ENCODE results near the gene HBQ1. TPM values are rescaled to one million over a fixed set of nuclear protein-coding genes. Genes with fewer than 3 reads are reported as not detected.

Gene HBQ1
- total RNA-seq, 1 experiment from 2014 or later, result not detected

GRCh38 chr16:192686-193085 lies 12.4 kb downstream of the HBQ1 start:
- H3K9me3 ChIP-seq (ENCODE audit: control insufficient read depth in 1 of 2, insufficient read depth in 1 of 2, low read depth in 1 of 2, low read length in 2 of 2), result no peaks in the 10 kb centered on the region
- H3K9me2 ChIP-seq (ENCODE audit: insufficient read depth), result no peaks in the 10 kb centered on the region
- no TSS peak for BruUV-seq (replicated peaks)
- H3K4me2 ChIP-seq (ENCODE audit: low read length), result no peak overlapping the region
- RAD21 ChIA-PET (ENCODE audit: low non-redundant PET in 1 of 2, low total read pairs in 2 of 2, uncharacterized antibody in 2 of 2, unreplicated experiment in 2 of 2), result no interaction called here
- CTCF ChIA-PET, result no interaction called here
- POLR2A ChIA-PET, result no interaction called here
- DNase-seq (ENCODE audit: low read depth, low spot score) (no peak), ATAC-seq (no peak)
- no peaks in the 10 kb centered on the region for H3K4me1 ChIP-seq (ENCODE audit: control insufficient read depth in 1 of 2, insufficient read depth in 2 of 2, low read length in 2 of 2)
- TF ChIP-seq ZBTB33 (IDR thresholded peaks at IDR 0.05; ENCODE audit: extremely low read depth, insufficient replicate concordance, low read length), result no peak
- H3K36me3 ChIP-seq (ENCODE audit: control insufficient read depth in 1 of 2, insufficient read depth in 2 of 2, low read length in 2 of 2), result peaks cover 2 to 9% of the 10 kb centered on the region in 2 experiments
- no peak overlapping the region for H2AFZ ChIP-seq (ENCODE audit: low read depth, low read length, poor library complexity, severe bottlenecking)
- H3K4me3 ChIP-seq (replicated peaks in 1 of 2; ENCODE audit: low read depth in 1 of 2, low read length in 2 of 2), result no peak overlapping the region
- H4K20me1 ChIP-seq (ENCODE audit: insufficient read depth), result no peaks in the 10 kb centered on the region
- intact Hi-C loops (cut with micrococcal nuclease), result no loop called here
- no peaks in the 10 kb centered on the region for H3K27me3 ChIP-seq (ENCODE audit: insufficient read depth, low read length)
- H3K9ac ChIP-seq (ENCODE audit: low read length), result no peak overlapping the region
- H3K79me2 ChIP-seq (ENCODE audit: insufficient read depth, low read length), result no peaks in the 10 kb centered on the region
- no peak overlapping the region for H3K27ac ChIP-seq (ENCODE audit: low read depth, low read length)

- no peak overlapping the region for H3K4me3 ChIP-seq (replicated peaks in 1 of 2; ENCODE audit: low read depth in 1 of 2, low read length in 2 of 2)
- H3K36me3 ChIP-seq (ENCODE audit: control insufficient read depth in 1 of 2, insufficient read depth in 2 of 2, low read length in 2 of 2), result peaks cover 5 to 11% of the 10 kb centered on the region in 2 experiments
- RAD21 ChIA-PET (ENCODE audit: low non-redundant PET in 1 of 2, low total read pairs in 2 of 2, uncharacterized antibody in 2 of 2, unreplicated experiment in 2 of 2), result no interaction called here
Observed at GRCh38 chr16:193441-193840, 13.2 kb downstream of the HBQ1 start.

More at GRCh38 chr16:193441-193840, 13.2 kb downstream of the HBQ1 start:
- ATAC-seq (no peak), DNase-seq (ENCODE audit: low read depth, low spot score) (no peak)
- no peaks in the 10 kb centered on the region for H4K20me1 ChIP-seq (ENCODE audit: insufficient read depth)
- no peak overlapping the region for H2AFZ ChIP-seq (ENCODE audit: low read depth, low read length, poor library complexity, severe bottlenecking)
- H3K27me3 ChIP-seq (ENCODE audit: insufficient read depth, low read length), result no peaks in the 10 kb centered on the region
- TF ChIP-seq MAX (IDR thresholded peaks at IDR 0.05) (no peak), JUND (IDR thresholded peaks at IDR 0.05) (no peak), ELF1 (IDR thresholded peaks at IDR 0.05; ENCODE audit: borderline replicate concordance, low read depth) (no peak), FOSL1 (IDR thresholded peaks at IDR 0.05; ENCODE audit: low read depth) (no peak), EZH2 (IDR thresholded peaks at IDR 0.05) (no peak), ATF3 (IDR thresholded peaks at IDR 0.05) (no peak), EGR1 (IDR thresholded peaks at IDR 0.05; ENCODE audit: low read depth) (no peak), RAD21 (IDR thresholded peaks at IDR 0.05; ENCODE audit: low read depth) (no peak), ZBTB33 (IDR thresholded peaks at IDR 0.05; ENCODE audit: extremely low read depth, insufficient replicate concordance, low read length) (no peak), ZNF274 (IDR thresholded peaks at IDR 0.05; ENCODE audit: low read depth, low read length) (no peak)
- no peaks in the 10 kb centered on the region for H3K9me3 ChIP-seq (ENCODE audit: control insufficient read depth in 1 of 2, insufficient read depth in 1 of 2, low read depth in 1 of 2, low read length in 2 of 2)
- H3K27ac ChIP-seq (ENCODE audit: low read depth, low read length), result no peak overlapping the region
- no peaks in the 10 kb centered on the region for H3K9me2 ChIP-seq (ENCODE audit: insufficient read depth)
- CTCF ChIA-PET, result no interaction called here
- H3K4me2 ChIP-seq (ENCODE audit: low read length), result no peak overlapping the region
- POLR2A ChIA-PET, result no interaction called here
- BruUV-seq (replicated peaks), result no TSS peak
- H3K9ac ChIP-seq (ENCODE audit: low read length), result no peak overlapping the region
- intact Hi-C loops (cut with micrococcal nuclease), result no loop called here
- H3K4me1 ChIP-seq (ENCODE audit: control insufficient read depth in 1 of 2, insufficient read depth in 2 of 2, low read length in 2 of 2), result no peaks in the 10 kb centered on the region
- no peaks in the 10 kb centered on the region for H3K79me2 ChIP-seq (ENCODE audit: insufficient read depth, low read length)

Data from HCT116 (cell line).